T-helper 1 cell (primary cell): Measurements from ENCODE around the gene USP44.
A peak's percentile ranks its signal among the peaks of the same experiment; 100 is the strongest.
"Not testable (repeated sequence)": the region's sequence is repeated elsewhere in the genome, so short reads cannot be mapped to it uniquely, and the experiment has no call there.

Experiments
- DNase-seq, 5 donors: peaks; one replicate each; pipeline ENCODE4 v3.0.0-alpha.2; 2012 to 2020

The USP44 gene

DNA sequence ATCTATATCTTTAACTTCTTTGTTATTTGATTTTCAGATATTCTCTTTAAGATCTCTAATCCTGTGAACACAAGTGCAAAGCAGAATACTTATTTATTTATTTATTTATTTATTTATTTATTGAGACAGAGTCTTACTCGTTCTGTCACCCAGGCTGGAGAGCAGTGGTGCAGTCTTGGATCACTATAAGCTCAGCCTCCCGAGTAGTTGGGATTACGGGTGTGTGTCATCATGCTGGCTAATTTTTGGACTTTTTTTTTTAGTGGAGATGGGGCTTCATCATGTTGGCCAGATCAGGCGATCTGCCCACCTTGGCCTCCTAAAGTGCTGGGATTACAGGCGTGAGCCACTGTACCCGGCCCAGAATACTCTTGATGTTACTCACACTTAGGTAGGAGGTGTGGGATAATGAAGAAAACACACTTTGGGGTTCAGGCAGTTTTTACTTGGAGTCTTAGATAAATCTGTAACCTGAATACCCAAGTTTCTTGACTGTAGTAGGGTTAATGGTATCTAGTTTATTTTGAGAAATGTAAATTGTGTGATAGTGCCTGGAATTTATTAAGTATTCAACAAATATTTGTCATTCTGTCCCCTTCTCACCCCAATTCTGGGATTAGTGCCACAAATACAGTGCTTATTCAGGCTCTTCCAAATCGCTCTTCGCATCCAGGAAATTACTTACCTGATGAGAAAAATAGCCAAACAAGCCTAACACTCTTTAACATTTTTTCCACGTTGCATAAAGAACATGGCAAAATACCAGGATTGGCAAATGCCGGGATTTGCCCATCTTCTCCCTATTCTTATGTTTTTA is 44.4 kb downstream of the USP44 start:
- DNase-seq = no peak

DNA sequence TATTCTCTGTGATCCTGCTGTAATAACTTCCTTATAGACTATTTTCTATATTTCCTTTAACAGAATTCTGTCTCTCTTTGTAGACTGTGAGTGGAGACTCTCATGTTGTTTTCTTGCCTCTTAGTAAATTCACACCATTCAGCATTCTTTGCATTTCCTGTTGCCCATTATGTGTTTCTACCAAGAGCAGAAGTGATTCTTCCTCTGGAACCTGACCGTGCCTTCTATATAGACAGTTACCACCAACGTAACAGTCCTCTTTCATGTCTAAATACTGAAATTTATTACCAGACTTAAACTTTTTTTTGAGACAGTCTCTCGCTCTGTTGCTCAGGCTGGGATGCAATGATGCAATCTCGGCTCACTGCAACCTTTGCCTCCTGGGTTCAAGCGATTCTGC is 46.2 kb downstream of the USP44 start:
- no peak for DNase-seq

DNA sequence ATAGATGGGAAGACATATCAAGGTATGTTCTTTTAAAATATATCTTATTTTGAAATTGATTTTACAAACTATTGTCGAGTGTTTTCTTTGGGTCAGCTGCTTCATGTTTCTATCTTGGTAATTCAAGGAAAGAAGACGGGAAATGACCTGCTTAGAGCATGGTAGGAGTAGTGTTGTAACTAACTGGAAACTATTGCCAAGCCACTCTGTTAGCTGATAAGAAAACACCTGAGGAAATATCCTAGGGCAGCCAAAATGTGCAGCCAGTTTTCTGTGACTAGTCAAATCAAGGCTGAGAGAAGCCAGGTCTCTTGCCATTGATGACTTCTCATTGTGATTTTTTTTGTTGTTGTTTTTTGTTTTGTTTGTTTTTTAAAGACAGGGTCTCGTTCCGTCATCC is 47.1 kb downstream of the USP44 start:
- DNase-seq = no peak

DNA sequence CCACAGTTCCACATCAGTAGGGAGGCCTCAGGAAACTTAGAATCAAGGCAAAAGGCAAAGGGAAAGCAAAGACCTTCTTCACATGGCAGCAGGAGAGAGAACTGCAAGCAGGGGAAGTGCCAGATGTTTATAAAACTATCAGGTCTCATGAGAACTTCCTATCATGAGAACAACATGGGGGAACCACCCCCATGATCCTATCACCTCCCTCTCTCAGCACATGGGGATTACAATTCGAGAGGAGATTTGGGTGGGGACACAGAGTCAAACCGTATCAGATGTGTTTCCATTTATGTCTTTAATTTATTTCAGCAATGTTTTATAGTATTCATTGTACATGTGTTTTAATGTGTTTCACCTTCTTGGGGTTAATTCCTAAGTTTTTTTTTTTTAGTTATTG is 51.5 kb downstream of the USP44 start:
- DNase-seq = no peak

DNA sequence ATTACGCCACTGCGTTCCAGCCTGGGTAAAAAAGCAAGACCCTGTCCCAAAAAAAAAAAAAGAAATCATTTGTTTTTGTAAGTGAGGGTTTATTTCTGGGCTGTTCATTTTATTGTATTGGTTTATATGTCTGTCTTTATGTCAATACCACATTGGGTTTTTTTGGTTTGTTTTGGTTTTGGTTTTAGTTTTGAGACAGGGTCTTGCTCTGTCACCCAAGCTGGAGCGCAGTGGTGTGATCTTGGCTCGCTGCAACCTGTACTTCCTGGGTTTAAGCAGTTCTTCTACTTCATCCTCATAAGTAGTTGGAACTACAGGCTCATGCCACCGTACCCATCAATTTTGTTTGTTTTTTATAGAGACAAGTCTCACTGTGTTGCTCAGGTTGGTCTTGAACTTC is 52.3 kb downstream of the USP44 start:
- no peak for DNase-seq

DNA sequence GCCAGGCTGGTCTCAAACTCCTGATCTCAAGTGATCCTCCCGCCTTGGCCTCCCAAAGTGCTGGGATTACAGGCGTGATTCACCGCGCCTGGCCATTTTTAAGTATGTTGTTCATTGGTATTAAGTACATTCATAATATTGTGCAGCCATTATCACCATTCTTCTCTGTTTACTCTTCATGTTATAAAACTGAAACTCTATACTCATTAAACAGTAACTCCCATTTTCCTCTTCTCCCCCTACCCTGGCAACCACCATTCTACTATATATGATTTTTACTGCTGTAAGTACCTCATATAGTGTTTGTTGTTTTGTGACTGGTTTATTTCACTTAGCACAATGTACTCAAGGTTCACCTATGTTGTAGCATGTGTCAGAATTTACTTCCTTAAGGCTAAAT is 54.2 kb downstream of the USP44 start:
- DNase-seq = no peak

DNA sequence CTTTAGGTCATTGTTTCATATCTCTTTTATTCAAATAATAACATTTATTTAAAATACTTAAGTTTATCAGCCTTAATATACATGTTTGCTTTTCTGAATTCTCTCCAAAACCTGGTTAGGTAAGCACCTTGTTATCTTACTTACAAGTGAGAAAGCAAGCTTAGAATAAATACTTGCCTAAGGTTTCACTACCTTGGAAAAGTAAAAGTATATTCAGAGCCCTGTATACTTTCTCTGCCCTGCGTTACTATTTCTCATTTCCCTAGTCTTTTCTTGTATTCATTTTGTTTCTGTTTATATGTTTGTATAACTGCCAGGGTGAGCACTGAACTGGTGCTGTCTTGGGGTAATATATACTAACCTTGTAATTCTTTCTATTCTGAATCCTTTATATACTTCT is 55.8 kb downstream of the USP44 start:
- DNase-seq = no peak

DNA sequence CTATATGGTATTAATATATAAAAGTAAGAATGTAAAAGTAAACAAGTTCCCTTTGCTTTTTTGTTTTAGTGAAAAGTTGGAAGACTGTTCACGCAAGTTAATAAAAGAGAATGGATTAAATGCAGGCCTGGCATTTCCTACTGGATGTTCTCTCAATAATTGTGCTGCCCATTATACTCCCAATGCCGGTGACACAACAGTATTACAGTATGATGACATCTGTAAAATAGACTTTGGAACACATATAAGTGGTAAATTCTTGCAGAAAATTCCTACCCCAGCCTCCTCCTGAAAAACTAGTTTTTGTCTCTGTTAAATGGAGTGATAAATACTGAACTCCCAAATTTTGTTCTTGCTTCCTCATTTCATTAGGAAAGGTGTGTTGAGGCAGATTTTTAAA is 56.4 kb downstream of the USP44 start:
- no peak for DNase-seq

DNA sequence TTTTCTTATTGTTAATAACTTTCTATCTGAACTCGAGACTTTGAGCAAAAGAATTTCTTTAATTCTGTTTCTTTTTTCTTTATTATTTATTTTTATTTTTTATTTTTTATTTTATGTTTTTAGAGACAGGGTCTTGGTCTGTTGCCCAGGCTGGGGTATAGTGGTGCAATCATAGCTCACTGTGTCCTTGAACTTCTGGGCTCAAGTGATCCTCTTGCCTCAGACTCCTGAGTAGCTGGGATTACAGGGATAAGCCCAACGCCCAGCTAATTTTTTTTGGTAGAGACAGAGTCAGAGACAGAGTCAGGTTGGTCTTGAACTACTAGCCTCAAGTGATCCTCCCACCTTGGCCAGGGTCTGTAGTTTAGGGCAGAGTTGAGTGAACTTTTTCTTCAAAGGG is 58.8 kb downstream of the USP44 start:
- DNase-seq = no peak

DNA sequence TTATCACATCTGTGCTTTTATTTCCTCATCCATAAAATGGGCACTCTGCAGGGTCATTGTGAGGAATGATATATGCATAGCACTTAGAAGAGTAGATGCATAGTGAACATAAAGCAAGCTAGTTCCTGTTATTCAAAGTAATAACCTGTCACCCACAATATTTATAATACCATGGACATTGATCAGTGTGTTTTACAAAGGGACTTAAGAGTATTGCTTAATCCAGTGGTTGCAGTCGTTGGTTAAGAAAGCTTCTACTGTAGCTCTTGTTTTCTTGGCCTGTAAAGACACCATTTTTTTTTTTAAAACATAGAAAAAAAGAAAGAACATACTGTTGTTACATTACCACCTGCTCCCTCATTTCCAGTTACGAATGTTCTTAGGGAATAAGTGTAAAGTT is 64.3 kb downstream of the USP44 start:
- no peak for DNase-seq

DNA sequence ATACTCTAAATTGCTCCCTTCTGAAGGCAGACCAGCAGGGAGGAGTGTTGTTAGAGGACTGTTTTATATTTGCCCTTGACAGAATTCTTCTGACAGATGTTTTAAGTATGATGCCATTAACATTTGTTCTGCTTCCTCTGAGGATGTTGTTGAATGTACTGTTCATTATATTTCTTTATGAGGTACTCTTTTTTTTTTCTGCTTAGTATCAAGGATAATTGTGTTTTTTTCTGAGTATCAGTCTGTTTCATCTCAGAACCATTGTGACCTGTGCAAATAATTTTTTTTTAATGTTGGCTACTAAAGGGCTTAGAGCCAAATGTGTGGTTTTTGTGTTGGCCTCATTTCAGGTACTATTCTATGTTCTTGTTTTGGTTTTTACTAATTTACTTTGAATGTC is 66.8 kb downstream of the USP44 start:
- DNase-seq = no peak

DNA sequence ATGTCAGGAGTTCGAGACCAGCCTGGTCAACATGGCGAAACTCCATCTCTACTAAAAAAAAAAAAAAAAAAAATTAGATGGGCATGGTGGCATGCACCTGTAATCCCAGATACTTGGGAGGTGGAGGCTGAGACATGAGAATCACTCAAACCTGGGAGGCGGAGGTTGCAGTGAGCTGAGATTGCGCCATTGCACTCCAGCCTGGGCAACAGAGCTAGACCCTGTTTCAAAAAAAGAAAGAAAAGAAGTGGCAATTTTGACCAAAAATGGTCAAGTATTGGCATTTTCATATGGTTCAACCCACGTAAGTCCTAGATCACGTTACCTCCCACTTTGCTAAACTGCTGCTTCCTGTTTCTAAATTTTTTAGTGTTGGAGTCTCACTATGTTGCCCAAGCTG is 68.7 kb downstream of the USP44 start:
- DNase-seq = not testable (repeated sequence)

DNA sequence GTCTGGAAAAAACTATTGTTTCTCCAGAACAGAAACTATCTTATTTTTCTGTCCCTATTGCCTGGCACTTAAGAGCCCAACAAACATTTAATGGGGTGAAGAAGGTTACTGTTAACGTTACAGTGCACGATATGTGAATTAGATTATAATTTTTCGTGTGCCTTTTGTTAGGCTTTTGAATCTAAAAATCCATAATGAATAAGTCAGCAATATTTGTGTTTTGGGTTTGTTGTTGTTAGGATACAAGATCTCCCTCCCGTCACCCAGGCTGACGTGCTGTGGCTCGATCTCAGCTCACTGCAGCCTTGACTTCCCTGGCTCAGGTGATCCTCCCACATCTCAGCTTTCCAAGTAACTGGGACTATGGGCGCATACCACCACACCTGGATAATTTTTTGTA is 69.4 kb downstream of the USP44 start:
- DNase-seq = no peak

DNA sequence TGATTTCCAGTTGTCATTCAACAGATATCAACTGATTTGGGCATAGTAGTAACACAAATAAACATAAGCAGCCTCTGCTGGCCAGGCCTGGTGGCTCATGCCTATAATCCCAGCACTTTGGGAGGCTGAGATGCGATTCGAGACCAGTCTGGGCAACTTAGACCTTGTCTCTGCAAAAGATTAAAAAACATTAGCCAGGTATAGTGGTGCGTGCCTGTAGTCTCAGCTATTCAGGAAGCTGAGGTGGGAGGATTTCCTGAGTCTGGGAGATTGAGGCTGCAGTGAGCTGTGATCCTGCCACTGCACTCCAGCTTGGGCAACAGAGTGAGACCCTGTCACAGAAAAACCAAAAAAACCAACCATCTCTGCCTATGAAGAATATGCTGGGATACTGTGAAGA is 70.2 kb downstream of the USP44 start:
- no peak for DNase-seq

DNA sequence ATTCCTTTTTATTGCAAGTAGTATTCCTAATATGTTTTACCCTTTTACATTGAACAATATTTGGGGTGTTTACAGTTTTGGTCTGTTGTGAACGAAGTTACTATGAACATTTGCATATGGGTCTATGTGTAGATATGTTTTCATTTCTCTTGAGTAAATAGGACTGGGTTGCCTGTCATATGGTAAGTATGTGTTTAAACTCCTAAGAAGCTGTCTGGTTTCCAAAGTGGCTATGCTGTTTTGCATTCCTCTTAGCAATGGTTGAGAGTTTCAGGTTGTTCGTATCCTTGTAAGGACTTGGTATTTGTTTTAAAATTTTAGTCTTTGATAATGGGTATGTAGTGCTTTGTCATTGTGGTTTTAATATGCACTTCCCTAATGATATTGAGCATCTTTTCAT is 71.0 kb downstream of the USP44 start:
- no peak for DNase-seq

DNA sequence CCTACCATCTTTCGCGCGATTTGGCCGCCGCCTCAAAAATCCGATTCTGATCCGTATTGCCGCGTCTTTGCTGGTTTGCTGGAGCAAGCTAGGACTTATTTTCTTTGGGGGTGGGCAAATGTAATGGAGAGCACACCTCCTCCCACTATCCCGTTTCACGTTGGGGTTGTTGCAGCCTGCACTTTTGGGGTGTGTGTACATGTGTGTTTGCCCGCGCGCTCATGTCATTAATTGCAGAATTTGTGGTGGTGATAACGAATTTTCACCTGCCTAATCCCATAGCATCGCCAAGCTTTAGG is 76.7 kb downstream of the USP44 start:
- peak in 1 of 5 donors; percentile 12 for DNase-seq

DNA sequence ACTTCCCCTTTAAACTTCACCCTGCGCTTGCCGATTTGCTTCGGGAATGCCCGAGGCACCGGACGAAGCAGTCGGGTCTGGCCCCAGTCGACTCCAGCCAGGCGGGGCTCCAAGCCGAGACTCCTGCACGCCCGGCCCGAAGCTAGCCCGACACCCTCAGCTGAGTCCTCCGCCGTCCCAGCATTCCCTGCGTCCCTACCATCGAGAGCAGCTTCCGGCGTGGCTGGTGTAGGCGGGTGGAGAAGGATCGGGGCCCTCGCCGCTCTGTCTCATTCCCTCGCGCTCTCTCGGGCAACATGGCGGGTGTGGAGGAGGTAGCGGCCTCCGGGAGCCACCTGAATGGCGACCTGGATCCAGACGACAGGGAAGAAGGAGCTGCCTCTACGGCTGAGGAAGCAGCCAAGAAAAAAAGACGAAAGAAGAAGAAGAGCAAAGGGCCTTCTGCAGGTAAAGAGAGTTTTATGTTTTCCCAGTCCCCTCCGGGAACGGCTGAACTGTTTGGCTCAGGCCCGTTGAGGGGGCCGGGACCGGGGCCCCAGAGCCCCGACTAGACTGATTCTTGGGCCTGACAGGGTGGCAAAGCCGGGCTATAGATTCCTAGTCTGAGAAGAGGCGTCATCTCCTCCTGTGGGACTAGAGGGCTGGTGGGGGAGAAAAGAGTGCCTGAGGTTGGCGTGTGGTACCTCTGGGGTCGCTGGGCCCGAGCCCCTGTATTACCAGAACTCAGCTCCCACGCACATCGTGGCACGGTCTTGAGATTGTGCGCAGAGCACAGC is 77.2 kb downstream of the USP44 start, which contains the start of gene METAP2:
Gene METAP2 (plus strand): TSS at position 269 of the 776 bp plus-strand sequence. CDS start 28 bp downstream, at position 297.
- peak; percentile 71 to 91 (median 83) for DNase-seq

DNA sequence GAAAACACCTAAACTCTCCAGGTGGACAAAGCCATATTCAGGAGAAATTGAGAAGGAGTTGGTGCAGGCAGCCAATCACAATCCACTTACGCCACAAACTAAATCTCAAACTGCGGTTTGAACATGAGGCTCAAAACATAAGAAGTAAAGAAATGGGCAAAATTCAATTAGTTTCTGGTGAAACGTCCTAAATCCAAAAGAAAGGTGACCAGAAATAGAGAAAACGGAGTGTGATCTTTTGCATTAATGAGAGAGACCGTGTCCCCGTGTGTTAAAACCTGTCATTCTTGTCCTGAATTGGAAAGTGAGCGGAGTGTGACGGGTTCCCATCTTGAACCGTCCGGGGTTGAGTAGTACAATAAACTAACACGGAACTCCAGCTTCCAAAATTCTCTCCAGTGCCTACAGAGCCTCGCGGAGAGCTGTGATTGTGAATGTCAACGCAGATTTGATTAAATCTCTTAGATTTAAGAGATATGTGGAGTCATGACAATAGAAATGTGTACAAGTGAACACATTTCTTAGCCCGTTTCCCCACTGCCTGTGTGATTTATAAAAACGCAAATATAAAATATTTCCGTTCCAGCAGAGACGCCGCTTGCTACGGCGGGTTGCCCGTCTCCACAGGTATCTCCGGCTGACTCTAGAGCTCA is 77.9 kb downstream of the USP44 start:
- DNase-seq = peak in 2 of 5 donors; percentile 23 to 35

DNA sequence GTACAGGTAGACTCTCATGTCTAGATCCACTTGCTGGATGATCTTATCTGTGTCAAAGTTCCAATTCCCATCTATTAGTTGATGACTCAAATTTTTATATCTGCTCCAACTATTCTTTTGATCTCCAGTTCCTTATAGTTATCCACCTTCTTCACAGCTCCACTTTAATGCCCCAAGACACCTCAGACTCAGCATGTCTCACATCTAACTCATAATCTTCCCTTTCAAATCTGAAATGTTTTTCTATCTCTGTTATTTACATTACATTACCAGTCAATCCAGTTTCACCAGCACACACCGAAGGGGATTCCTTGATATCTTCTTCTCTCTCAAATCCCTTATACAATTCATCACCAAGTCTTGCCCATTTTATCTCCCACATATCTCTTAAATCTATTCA is 81.0 kb downstream of the USP44 start:
- DNase-seq = no peak
